GM19351 (cell line): ENCODE results near the gene TULP4.
"Not testable (repeated sequence)": the region's sequence is repeated elsewhere in the genome, so short reads cannot be mapped to it uniquely, and the experiment has no call there.

Source experiments
- ATAC-seq: cut with Tn5 transposase; IDR thresholded peaks from one replicate; pipeline ENCODE4 v1.9.1; 2021; ENCODE audit warnings: mild to moderate bottlenecking, moderate library complexity; ENCODE audit not compliant: unreplicated experiment

TULP4 gene

GRCh38 chr6:158457616-158458278, 145.5 kb downstream of the TULP4 start:
- ATAC-seq, result no peak

DNA sequence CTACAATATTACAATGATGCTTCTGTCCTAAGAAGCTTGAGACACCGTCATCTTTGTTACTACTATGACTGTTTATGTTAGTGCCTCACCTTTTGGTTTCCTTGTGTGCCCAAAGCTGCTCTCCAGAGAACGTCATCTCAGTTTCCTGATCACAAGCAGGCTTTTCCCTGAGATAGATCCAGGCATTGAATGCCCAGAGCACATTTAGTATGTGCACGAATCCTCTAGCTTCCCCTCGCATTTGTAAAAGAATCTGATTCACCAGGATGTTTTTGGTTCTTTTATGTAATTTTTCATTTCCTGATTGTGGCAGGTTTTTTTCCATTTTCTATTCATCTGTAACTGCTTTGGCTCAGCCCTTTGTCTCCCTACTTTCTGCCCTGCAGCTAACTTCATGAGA, 147.5 kb downstream of the TULP4 start:
- ATAC-seq, result no peak

DNA sequence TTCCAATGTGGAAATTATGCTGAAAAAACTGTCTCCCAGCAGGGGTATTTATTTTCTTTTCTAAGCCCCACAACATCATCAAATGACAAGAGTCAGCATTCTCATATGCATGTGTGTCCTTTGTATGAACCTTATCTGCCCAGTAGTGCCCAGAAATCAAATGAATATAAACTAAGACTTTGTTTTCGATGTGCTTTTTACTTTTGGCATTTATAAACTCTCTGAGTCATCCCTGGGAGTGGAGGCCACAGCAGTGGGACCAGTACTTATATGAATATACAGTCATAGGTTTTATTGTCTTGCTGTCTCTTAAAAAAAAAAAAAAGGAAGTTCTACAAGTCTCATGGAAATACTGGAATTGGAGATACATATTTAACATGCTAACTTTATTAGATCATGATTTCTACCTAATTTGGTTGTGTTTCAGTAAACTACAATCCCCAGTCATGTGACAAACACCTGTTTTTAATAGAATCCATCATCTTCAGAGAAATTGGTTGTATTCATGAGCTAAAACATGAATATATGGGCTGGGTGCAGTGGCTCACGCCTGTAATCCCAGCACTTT, 148.4 kb downstream of the TULP4 start:
- ATAC-seq, result no peak

DNA sequence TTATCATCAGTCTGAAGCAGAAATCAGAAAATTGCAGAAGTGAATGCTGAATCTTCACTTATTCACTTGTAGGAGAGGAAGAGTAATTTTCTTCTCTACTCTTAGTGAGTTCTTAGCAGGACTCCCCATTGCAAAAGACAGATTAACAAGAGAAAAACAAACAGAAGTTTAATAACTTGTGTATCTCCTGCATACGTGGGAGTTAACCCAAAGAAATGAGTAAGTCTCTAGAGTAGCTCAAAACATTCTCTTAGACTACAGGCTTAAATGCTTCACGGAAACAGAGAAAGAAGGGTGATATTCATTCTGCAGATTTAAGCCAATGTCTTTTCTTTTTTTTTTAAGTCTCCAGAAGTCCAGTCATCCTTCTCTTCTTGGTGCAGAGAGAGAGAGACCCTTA, 149.7 kb downstream of the TULP4 start:
- ATAC-seq, result no peak

DNA sequence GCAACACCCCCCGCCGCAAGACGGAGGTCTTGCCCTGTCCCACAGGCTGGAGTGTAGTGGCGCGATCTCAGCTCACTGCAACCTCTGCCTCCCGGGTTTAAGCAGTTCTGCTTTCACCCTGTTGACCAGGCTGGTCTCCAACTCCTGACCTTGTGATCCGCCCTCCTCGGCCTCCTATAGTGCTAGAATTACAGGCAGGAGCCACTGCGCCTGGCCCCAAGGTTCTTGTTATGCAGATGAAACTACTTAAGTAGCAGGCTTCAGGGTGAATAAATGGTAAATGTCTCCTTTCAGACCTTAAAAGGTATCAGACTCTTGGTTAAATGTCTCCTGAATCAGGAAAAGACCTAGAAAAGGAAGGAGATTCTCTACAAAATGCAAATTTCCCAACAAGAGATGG, 152.2 kb downstream of the TULP4 start:
- no peak for ATAC-seq

- ATAC-seq, result no peak
These were observed 153.0 kb downstream of the TULP4 start for GRCh38 chr6:158465257-158465656.

DNA sequence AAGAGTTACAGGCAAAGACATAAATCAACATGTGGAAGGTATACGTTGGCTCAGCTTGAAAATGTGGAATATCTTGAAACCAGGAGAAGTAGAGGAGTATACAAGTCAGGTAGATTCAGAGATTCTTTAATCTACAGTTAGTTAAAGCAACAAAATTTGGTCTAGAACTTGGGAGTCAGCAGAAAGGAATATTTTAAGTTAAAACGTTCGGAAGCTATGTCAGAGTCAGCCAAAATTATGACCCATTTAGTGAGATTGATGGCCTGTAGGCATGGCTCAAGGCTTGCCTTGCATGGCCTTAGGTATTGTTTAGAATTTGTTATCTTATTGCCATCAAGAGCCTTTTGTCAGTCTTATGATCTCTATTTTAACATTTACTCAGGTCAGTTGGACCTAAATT, 153.5 kb downstream of the TULP4 start:
- ATAC-seq, result no peak

DNA sequence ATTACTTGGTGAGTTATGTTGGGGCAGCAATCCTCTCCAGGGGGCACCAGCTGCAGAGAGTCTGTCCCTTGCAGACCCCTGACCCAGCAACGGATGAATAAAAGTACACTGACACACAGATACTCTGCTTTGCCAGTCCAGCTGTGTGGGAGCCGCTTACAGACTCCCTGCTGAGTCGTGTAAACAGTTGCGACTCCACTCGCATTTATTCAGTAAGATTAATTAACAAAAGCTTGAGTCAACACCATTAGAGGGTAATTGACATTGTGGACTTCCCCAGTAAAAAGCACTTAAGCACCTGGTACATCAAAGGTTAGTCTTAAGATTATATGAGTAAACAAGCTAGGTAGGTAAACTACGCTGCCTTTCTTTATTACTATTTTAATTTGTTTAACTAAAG, 155.7 kb downstream of the TULP4 start:
- ATAC-seq, result no peak

DNA sequence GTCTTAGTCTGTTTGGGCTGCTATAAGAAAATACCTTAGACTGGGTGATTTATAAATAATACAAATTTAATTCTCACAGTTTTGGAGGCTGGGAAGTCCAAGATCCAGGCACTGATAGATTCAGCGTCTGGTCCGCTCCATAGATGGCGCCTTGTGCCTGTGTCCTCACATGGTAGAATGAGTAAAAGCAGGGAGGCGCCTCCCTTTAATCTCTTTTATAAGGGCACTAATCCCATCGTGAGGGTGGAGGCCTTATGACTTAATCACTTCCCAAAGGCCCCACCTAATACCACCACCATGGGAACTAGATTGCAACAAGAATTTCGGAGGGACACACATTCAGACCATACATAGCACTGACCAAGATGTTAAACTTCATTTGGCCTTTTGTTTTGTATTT, 156.4 kb downstream of the TULP4 start:
- ATAC-seq, result no peak

- not testable (repeated sequence) for ATAC-seq
These were observed 157.8 kb downstream of the TULP4 start for GRCh38 chr6:158470023-158470422.

- no peak for ATAC-seq
These were observed 159.1 kb downstream of the TULP4 start for GRCh38 chr6:158471339-158471738.

GRCh38 chr6:158472447-158472846, 160.2 kb downstream of the TULP4 start:
- ATAC-seq, result no peak

- peak; percentile 6 for ATAC-seq
These were observed 162.7 kb downstream of the TULP4 start for GRCh38 chr6:158474961-158475343.

DNA sequence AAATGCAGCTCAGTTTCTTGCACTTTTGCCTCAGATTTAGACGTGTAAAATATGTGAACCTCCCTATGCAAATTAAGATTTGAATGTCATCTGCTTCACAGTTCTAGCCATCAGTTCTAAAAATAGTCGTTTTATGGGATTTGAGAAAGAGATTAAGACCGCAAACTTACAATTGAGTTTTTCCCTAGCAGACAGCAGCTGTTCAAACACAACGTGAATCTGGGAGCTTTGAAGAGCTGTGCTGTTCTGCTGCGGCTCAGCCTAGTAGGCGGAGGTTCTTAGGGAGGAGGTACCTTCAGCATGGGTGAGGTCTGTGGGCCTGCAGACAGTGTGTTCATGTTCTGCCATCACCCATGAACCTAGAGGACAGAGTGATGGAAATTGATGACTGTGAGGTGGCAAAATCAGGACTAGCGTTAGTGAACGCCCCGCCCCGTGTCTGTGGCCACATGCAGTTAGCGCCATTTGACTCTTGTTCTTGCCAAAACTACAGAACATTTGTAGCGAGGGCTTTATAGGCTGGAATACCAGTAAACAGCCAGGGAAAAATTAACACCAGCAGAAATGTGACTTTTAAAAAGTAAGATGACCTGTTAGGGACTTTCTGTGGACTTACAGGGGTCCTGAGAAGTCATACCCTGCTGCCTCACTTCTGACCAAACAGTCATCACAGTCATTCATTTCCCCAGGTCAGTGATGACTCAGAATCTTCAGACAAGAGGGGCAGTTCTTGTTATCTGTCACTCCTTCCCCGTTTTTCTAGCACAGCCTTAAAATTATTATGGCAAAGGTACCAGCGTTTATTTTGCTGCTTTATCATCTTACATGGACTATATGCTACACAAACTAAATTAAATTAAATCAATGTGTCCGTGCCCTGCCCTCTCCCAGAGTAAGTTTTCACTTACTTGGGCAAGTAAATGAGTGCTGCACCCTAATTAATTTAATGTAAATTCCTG, 163.4 kb downstream of the TULP4 start:
- peak; percentile 80 for ATAC-seq

DNA sequence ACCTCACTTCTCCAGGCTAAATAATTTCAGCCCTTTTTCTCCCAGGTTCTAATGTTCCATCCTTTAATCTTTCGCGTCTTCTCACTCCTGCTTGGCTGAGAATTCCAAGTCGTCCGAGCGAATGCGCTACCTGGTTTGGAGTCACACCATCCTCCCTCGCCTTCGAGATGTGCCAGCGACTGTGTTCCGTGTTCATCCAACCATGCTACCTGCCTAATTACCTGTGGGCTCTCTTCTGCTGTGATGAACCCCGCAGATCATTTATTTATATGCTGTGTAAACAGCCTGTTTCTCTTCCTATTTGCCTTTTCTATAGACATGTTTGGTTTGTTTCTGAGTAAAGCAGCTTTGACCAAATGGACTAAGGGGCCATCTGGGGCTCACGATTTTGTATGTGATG, 164.1 kb downstream of the TULP4 start:
- ATAC-seq, result no peak

GRCh38 chr6:158477722-158478121, 165.5 kb downstream of the TULP4 start:
- ATAC-seq, result not testable (repeated sequence)

GRCh38 chr6:158480989-158481388, 168.7 kb downstream of the TULP4 start:
- ATAC-seq, result no peak

DNA sequence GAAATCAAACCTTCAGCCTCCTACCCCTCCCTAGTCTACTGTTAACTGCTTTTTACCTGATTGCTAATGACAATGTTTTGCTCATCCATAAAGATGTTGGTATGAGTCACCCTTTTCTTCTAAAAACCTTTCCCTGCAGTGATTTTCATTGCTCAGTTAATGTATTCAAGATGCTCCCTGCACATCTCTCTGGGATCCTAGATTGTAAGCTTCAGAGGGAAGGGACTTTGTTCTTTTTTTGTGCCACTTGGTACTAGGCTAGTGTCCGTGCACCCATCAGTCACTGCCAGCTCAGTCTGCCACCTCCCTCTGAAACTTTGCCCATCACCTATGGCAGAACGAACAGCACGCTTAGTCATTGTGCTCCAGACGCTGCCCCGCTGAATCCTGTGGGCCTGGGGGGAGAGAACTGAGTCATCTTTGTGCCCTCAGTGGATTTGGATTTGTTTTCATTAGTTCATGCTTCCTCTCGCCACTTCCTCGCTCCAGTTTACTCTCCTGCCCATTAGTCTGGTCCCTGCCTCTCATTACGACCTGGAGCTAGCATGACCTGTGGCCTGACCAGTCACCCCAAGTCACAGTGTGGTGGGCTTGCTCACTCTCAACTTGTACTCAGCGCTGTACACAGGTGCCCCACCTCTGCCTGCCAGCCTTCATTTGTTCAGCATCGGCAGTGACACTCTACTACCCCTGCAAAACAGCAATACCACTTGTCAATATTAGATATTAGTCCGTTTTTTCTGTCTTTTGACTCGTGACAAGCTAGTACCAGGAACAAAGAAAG, 169.6 kb downstream of the TULP4 start:
- no peak for ATAC-seq

GRCh38 chr6:158485431-158485830, 173.2 kb downstream of the TULP4 start:
- no peak for ATAC-seq

- no peak for ATAC-seq
These were observed 175.2 kb downstream of the TULP4 start for GRCh38 chr6:158487495-158487894.

- no peak for ATAC-seq
These were observed 175.8 kb downstream of the TULP4 start for GRCh38 chr6:158488065-158488464.
